HG03108 (cell line): Measurements from ENCODE around the gene HASPIN.

Experiments
- ATAC-seq: cut with Tn5 transposase; IDR thresholded peaks from one replicate; pipeline ENCODE4 v1.9.1; 2021; ENCODE audit warnings: moderate library complexity; ENCODE audit not compliant: unreplicated experiment

The HASPIN gene

GRCh38 chr17:3762922-3763776 lies 39.4 kb downstream of the HASPIN start:
- peak; percentile 73 for ATAC-seq

DNA sequence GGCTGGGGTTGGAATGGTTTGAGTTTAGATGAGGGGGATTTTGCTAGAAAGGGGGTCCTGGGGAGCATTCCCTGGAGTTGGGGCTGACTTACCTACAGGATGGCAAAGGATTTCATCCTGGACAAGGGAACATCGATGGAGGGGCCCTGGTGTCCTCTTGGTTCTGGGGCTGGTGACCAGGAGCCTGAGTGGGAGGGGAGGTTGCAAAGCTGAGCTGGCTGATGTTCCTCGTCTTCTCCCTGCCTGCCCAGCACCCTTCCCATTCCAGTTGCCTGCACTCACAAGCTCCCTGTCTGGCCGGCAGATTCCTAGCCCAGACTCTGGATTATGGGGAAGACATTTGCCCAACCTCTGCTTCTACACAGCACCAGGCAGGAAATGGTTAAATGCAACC lies 40.1 kb downstream of the HASPIN start:
- no peak for ATAC-seq

DNA sequence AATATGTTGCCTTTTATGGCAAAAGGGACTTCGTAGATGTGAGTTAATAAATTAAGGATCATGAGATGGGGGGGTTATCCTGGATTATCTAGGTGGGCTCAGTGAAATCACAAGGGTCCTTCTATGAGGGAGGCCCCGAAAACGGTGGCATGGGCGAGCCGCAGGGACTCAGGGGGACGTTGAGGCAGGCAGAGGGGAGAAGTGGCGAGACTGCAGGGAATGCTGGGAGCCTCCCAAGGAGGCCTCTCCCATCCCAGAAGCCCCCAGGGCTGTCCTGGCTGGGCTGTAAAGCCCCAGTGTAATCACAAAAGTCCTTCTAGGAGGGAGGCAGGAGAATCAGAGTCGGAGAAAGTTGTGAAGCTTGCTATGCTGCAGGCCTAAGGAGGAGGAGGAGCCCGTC lies 42.3 kb downstream of the HASPIN start:
- no peak for ATAC-seq

DNA sequence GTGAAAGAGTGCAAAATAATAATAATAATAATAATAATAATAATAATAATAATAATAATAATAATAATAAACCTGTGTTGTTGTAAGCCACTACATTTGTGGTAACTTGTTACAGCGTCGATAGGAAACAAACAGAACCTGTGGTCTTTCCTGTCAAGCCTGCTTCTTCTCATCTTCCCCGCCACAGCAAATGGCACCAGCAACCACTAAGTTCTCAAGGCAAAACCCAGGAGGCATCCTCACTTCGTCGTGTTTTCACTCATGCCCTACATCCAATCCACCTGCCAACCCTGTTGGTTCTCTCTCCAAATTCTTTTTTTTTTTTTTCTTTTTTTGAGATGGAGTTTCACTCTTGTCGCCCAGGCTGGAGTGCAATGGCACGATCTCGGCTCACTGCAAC lies 43.1 kb downstream of the HASPIN start:
- no peak for ATAC-seq

GRCh38 chr17:3768341-3768740 lies 44.6 kb downstream of the HASPIN start:
- no peak for ATAC-seq

DNA sequence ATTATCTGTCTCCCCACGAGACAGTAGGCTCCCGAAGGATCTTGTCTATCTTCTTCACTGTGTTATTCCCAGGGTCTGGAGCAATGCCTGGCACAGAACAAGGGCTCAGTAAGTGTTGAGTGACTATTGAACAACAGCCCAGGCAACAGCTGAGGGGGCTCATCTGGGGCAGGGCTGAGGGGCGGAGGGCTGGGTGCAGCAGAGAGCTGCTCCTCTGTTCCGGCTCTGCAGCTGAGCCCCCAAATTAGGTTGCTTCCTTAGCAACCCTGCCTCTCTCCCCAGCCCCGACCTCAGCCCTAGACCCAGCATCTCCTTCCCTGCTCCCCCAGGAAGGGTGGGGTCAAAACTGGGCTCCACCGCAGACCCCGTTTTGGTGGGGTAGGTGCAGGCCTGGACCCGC lies 45.1 kb downstream of the HASPIN start:
- no peak for ATAC-seq

- ATAC-seq = no peak
Observed at GRCh38 chr17:3770466-3770865, 46.8 kb downstream of the HASPIN start.

DNA sequence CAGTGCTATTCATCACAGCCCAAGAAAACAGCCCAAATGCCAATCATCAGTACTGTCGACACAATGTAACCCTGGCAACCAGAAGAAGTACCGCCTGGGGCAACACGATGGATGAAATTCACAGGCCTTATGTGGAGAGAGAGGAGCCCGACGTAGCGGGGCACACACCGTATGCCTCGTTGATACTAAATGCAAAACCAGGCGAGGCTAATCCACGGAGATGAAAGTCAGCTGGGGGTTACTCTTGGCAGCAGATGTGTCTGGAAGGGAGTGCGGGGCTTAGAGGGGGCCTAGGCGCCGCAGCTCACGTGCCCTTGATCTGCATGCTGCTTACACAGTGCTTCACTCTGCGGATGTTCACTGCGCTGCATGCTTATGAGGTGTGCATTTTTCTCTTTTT lies 47.4 kb downstream of the HASPIN start:
- no peak for ATAC-seq

- ATAC-seq = no peak
Observed at GRCh38 chr17:3772764-3773163, 49.1 kb downstream of the HASPIN start.

DNA sequence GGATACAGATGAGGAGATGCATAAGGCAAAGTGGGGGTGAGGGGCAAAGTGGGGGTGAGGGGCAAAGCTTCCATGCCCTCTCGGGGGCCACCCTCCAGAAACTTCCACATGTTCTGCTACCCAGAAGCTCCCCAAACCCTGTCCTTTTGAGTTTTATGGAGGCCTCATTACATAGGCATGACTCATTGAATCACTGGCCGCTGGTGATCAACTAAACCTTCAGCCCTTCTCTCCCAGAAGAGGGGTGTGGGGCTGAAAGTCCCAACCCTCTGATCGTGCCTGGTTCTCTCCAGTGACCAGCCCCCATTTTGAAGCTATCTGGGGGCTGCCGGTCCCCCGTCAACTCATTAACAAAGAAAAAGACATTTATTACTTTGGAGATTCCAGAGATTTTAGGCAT lies 49.8 kb downstream of the HASPIN start:
- ATAC-seq = no peak

GRCh38 chr17:3773966-3774365 lies 50.3 kb downstream of the HASPIN start:
- no peak for ATAC-seq
